Measurements from ENCODE around the gene TMEM91.
"Not testable (repeated sequence)": the region's sequence is repeated elsewhere in the genome, so short reads cannot be mapped to it uniquely, and the experiment has no call there.

TMEM91 gene

GRCh38 chr19:41364524-41365391 lies 11.6 kb upstream of the TMEM91 start:
- peak overlapping the region; percentile 77 for H3K4me3 ChIP-seq (ENCODE audit: low read depth, low read length)
- no peak for TF ChIP-seq CTCF (IDR thresholded peaks at IDR 0.05; ENCODE audit: low read depth, low read length)
- in situ Hi-C loops (cut with HindIII; ENCODE audit: low sequenced_read_pairs) = no loop called here
- no peak for DNase-seq (ENCODE audit: low read depth, low spot score)

GRCh38 chr19:41366089-41366488 lies 10.2 kb upstream of the TMEM91 start:
- no peak for TF ChIP-seq CTCF (IDR thresholded peaks at IDR 0.05; ENCODE audit: low read depth, low read length)
- in situ Hi-C loops (cut with HindIII; ENCODE audit: low sequenced_read_pairs) = no loop called here
- no peak overlapping the region for H3K4me3 ChIP-seq (ENCODE audit: low read depth, low read length)
- no peak for DNase-seq (ENCODE audit: low read depth, low spot score)

- in situ Hi-C loops (cut with HindIII; ENCODE audit: low sequenced_read_pairs) = no loop called here
- no peak overlapping the region for H3K4me3 ChIP-seq (ENCODE audit: low read depth, low read length)
- DNase-seq (ENCODE audit: low read depth, low spot score) = peak; percentile 93
- TF ChIP-seq CTCF (IDR thresholded peaks at IDR 0.05; ENCODE audit: low read depth, low read length) = no peak
These were observed 8.5 kb upstream of the TMEM91 start for GRCh38 chr19:41367848-41368301.

GRCh38 chr19:41369769-41370168 lies 6.6 kb upstream of the TMEM91 start:
- no peak for DNase-seq (ENCODE audit: low read depth, low spot score)
- no peak overlapping the region for H3K4me3 ChIP-seq (ENCODE audit: low read depth, low read length)
- in situ Hi-C loops (cut with HindIII; ENCODE audit: low sequenced_read_pairs) = no loop called here
- TF ChIP-seq CTCF (IDR thresholded peaks at IDR 0.05; ENCODE audit: low read depth, low read length) = no peak

- H3K4me3 ChIP-seq (ENCODE audit: low read depth, low read length); DNase-seq (ENCODE audit: low read depth, low spot score); in situ Hi-C loops (cut with HindIII; ENCODE audit: low sequenced_read_pairs): not testable (repeated sequence)
These were observed 5.2 kb upstream of the TMEM91 start for GRCh38 chr19:41371119-41371518.

- no peak for TF ChIP-seq CTCF (IDR thresholded peaks at IDR 0.05; ENCODE audit: low read depth, low read length)
- no peak overlapping the region for H3K4me3 ChIP-seq (ENCODE audit: low read depth, low read length)
- no peak for DNase-seq (ENCODE audit: low read depth, low spot score)
- in situ Hi-C loops (cut with HindIII; ENCODE audit: low sequenced_read_pairs) = no loop called here
These were observed 4.8 kb upstream of the TMEM91 start for GRCh38 chr19:41371541-41371940.

- in situ Hi-C loops (cut with HindIII; ENCODE audit: low sequenced_read_pairs) = no loop called here
- TF ChIP-seq CTCF (IDR thresholded peaks at IDR 0.05; ENCODE audit: low read depth, low read length) = no peak
- DNase-seq (ENCODE audit: low read depth, low spot score) = no peak
- no peak overlapping the region for H3K4me3 ChIP-seq (ENCODE audit: low read depth, low read length)
These were observed 3.8 kb upstream of the TMEM91 start for GRCh38 chr19:41372501-41372900.
